Measurements from ENCODE around the gene SSH3. TPM values are rescaled to one million over a fixed set of nuclear protein-coding genes. Genes with fewer than 3 reads are reported as not detected.

Gene SSH3
- total RNA-seq, 3 donors from 2014 or later: 55.8 to 87.0 (median 57.6) TPM

DNA sequence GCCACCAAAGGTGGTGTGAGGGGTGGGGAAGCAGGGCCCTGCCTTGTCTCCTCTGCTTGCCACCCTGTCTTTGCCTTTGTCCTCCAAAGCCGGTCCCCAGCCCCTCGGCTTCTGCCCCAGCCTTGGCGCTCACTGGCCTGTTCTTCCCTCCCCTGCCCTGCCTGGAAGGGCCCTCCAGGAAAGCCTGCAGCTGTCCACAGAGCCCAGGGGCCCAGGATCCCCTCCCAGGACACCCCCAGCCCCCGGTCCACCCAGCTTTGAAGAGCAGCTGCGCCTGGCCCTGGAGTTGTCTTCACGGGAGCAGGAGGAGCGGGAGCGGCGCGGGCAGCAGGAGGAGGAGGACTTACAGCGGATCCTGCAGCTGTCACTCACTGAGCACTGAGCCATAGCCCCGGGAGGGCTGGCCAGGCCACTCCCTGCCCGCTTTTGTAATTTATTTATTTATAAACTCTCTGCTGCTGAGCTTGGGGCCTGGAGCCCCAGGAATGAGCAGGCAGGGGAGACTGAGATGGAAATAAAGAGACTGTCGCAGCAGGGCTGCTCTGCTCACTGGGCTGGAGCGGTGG lies 1.3 kb upstream of the SSH3 start:
- H3K4me1 ChIP-seq (ENCODE audit: low read depth): peaks cover 11% of the 10 kb centered on the region
- intact Hi-C loops (cut with DNase I, micrococcal nuclease): no loop called here
- TF ChIP-seq, protein P1, sequence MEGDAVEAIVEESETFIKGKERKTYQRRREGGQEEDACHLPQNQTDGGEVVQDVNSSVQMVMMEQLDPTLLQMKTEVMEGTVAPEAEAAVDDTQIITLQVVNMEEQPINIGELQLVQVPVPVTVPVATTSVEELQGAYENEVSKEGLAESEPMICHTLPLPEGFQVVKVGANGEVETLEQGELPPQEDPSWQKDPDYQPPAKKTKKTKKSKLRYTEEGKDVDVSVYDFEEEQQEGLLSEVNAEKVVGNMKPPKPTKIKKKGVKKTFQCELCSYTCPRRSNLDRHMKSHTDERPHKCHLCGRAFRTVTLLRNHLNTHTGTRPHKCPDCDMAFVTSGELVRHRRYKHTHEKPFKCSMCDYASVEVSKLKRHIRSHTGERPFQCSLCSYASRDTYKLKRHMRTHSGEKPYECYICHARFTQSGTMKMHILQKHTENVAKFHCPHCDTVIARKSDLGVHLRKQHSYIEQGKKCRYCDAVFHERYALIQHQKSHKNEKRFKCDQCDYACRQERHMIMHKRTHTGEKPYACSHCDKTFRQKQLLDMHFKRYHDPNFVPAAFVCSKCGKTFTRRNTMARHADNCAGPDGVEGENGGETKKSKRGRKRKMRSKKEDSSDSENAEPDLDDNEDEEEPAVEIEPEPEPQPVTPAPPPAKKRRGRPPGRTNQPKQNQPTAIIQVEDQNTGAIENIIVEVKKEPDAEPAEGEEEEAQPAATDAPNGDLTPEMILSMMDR (IDR thresholded peaks at IDR 0.05): no peak
- no peaks in the 10 kb centered on the region for H3K9me3 ChIP-seq
- peak; percentile 73 to 85 (median 81) for DNase-seq
- no peaks in the 10 kb centered on the region for H3K36me3 ChIP-seq (ENCODE audit: low read depth)
- no peak overlapping the region for H3K4me3 ChIP-seq
- peak; percentile 68 for ATAC-seq

DNA sequence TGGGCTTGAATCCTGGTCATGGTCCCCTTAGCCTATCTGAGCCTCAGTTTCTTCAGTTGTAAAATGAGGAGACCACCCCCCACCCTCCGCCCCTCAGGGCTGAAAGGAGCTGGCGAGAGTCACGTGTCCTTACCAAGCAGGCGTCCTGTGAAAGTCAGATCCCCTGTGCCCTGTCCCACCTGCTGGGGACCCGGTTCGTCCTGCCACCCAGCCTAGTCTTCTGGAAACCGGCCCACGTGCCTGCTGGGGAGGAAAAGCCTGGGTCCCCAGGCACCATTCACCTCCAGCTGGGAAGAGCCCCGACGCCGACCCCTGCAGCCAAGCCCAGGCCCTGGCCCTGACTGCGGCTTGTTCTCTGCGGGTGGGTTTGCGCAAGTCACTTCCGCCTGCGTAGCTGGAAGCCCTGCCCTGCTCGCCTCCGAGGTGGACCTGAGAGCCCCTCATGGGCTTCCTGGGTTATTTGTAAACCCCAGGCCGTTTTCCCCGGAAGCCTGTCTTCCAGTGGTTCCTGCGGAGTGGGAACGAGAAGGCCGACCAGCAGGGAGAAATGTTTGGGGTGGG lies 679 bp upstream of the SSH3 start:
- ATAC-seq: peak; percentile 57
- Histone ChIP-seq H3K4me3 (peak overlapping the region; percentile 96), H3K9me3 (no peaks in the 10 kb centered on the region), H3K4me1 (ENCODE audit: low read depth) (peaks cover 11% of the 10 kb centered on the region), H3K36me3 (ENCODE audit: low read depth) (no peaks in the 10 kb centered on the region)
- intact Hi-C loops (cut with DNase I, micrococcal nuclease): no loop called here
- peak; percentile 65 to 77 (median 74) for DNase-seq
- TF ChIP-seq, protein P1 (IDR thresholded peaks at IDR 0.05): no peak

DNA sequence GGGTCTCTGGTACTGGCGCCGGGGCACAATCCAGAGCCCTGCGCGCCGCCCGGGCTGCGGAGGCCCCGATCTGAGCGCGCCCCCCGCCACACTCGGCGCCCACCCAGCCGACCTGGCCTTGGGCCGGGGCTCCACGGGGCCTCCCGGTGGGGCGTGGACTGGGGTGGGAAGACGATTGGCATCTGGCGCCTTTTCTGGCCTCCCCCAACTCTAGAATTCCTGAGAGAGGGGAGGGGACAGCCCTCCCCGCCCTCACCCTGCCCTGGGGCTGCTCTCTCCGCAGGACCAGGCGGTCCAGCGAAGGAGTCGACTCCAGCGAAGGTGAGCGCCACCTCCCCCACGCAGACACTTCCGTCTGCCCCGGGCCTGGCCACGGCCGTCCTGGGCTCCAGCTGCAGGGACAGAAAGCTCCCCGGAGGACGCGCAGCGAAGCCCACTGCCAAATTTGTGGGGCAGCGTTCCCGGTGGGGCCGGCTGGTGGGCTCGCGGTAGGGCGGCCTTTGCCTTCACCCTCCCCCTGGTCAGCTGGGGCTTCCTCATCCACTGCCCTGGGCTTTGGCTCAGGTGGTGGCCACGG lies 593 bp downstream of the SSH3 start:
- TF ChIP-seq, protein P1 (IDR thresholded peaks at IDR 0.05): no peak
- ATAC-seq (peak; percentile 55), DNase-seq (peak; percentile 51 to 78 (median 70))
- H3K4me1 ChIP-seq (ENCODE audit: low read depth): peaks cover 11% of the 10 kb centered on the region
- no peaks in the 10 kb centered on the region for H3K36me3 ChIP-seq (ENCODE audit: low read depth)
- H3K9me3 ChIP-seq: no peaks in the 10 kb centered on the region
- intact Hi-C loops (cut with DNase I, micrococcal nuclease): no loop called here
- peak overlapping the region; percentile 96 for H3K4me3 ChIP-seq

DNA sequence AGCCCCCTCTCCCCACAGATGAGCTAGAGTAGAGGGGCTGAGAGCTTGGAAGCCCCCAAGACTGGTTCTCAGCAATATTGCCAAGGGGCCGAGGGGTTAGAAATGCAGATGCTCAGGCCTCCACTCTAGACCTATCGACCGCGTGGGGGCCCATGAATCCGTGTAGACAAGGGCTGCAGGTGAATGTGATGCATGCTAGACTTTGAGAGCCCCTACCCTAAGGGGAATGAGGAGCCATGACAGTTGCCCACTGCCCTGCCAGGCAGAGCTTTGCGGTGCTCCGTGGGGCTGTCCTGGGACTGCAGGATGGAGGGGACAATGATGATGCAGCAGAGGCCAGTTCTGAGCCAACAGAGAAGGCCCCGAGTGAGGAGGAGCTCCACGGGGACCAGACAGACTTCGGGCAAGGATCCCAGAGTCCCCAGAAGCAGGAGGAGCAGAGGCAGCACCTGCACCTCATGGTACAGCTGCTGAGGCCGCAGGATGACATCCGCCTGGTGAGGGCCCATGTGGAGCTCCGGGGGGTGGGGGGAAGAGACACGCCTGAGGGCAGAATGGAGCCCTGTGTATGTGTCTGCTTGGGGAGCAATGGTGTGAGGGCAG lies 1.3 kb downstream of the SSH3 start:
- ATAC-seq (no peak), DNase-seq (peak in 2 of 3 donors; percentile 37 to 49)
- H3K4me1 ChIP-seq (ENCODE audit: low read depth): peaks cover 11% of the 10 kb centered on the region
- TF ChIP-seq, protein P1 (IDR thresholded peaks at IDR 0.05): no peak
- H3K36me3 ChIP-seq (ENCODE audit: low read depth): no peaks in the 10 kb centered on the region
- intact Hi-C loops (cut with DNase I, micrococcal nuclease): no loop called here
- H3K4me3 ChIP-seq: peak overlapping the region; percentile 96
- H3K9me3 ChIP-seq: no peaks in the 10 kb centered on the region

DNA sequence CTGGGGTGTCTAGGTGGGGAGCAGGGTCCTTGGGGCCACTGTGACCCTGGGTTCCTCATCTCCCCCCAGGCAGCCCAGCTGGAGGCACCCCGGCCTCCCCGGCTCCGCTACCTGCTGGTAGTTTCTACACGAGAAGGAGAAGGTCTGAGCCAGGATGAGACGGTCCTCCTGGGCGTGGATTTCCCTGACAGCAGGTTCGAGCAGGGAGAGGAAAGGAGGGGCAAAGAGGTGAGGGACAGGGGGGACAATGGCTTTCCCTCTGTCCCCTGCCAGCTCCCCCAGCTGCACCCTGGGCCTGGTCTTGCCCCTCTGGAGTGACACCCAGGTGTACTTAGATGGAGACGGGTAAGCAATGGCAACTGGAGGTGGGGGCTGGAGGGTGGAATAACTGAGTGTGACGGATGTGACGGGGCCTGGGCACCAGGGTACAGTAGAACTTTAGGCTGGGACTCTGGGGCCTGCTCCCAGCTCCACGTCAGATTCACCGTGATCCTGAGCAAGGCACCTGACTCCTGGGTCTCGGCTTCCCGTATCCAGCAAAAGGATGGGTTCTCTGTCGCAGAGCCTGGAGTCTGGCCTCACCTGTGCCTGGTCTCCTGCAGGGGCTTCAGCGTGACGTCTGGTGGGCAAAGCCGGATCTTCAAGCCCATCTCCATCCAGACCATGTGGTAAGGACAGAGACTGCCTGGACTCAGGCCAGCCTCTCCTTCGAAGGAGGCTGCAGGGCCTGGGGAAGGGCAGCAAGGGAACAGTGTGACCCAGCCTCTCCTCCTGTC lies 3.6 kb downstream of the SSH3 start:
- Histone ChIP-seq H3K36me3 (ENCODE audit: low read depth) (no peaks in the 10 kb centered on the region), H3K4me1 (ENCODE audit: low read depth) (peaks cover 6% of the 10 kb centered on the region), H3K9me3 (no peaks in the 10 kb centered on the region), H3K4me3 (no peak overlapping the region)
- intact Hi-C loops (cut with DNase I, micrococcal nuclease): no loop called here
- no peak for ATAC-seq
- DNase-seq: peak in 1 of 3 donors; percentile 32
- TF ChIP-seq, protein P1 (IDR thresholded peaks at IDR 0.05): no peak
